ENCODE measurements around the gene HSD17B14.
"Not testable (repeated sequence)": the region's sequence is repeated elsewhere in the genome, so short reads cannot be mapped to it uniquely, and the experiment has no call there.

HSD17B14 gene

GRCh38 chr19:48768171-48768753, 68.0 kb downstream of the HSD17B14 start:
- not testable (repeated sequence) for H3K27ac ChIP-seq (ENCODE audit: low read depth, low read length); H3K27me3 ChIP-seq (ENCODE audit: control insufficient read depth in 1 of 2, insufficient read depth in 2 of 2, low read length in 2 of 2); H3K36me3 ChIP-seq (ENCODE audit: insufficient read depth, low read length); H3K4me3 ChIP-seq (ENCODE audit: low read depth in 1 of 2, low read length in 2 of 2); H3K4me1 ChIP-seq (ENCODE audit: insufficient read depth, low read length); H3K9ac ChIP-seq (ENCODE audit: low read length); H3K9me3 ChIP-seq (ENCODE audit: low read length)

GRCh38 chr19:48765816-48766215, 70.5 kb downstream of the HSD17B14 start:
- not testable (repeated sequence) for H3K27ac ChIP-seq (ENCODE audit: low read depth, low read length); H3K27me3 ChIP-seq (ENCODE audit: control insufficient read depth in 1 of 2, insufficient read depth in 2 of 2, low read length in 2 of 2); H3K4me3 ChIP-seq (ENCODE audit: low read depth in 1 of 2, low read length in 2 of 2)

More at GRCh38 chr19:48765816-48766215, 70.5 kb downstream of the HSD17B14 start:
- not testable (repeated sequence) for H3K4me1 ChIP-seq (ENCODE audit: insufficient read depth, low read length); H3K9me3 ChIP-seq (ENCODE audit: low read length); H3K9ac ChIP-seq (ENCODE audit: low read length); H3K36me3 ChIP-seq (ENCODE audit: insufficient read depth, low read length)
